Frontal cortex (tissue), 1 donor: ENCODE data around the gene PRAMEF1. TPM values are rescaled to one million over a fixed set of nuclear protein-coding genes. Genes with fewer than 3 reads are reported as not detected.

Experiments used
- total RNA-seq: library from RNA; depleted of rRNA; stranded (reverse); fragments of >200 nt; gene quantifications from one replicate; pipeline ENCODE4 v1.2.3, GENCODE V29; 2014

Gene PRAMEF1
- total RNA-seq, 1 donor from 2014 or later: not detected

Other genes starting within 250 kb of the PRAMEF1 start
- gene DHRS3, start 173.2 kb upstream of the PRAMEF1 start, total RNA-seq: 13.0 TPM
- not detected for gene AADACL4, start 147.3 kb upstream of the PRAMEF1 start, total RNA-seq
- not detected for gene AADACL3, start 75.3 kb upstream of the PRAMEF1 start, total RNA-seq
- under 0.01 TPM for gene CFAP107, start 45.2 kb upstream of the PRAMEF1 start, total RNA-seq
- gene PRAMEF12, start 17.7 kb upstream of the PRAMEF1 start, total RNA-seq: not detected
- not detected for gene PRAMEF11, start 40.0 kb downstream of the PRAMEF1 start, total RNA-seq
- gene HNRNPCL1, start 57.3 kb downstream of the PRAMEF1 start, total RNA-seq: not detected
- not detected for gene PRAMEF2, start 65.7 kb downstream of the PRAMEF1 start, total RNA-seq
- not detected for gene PRAMEF4, start 94.8 kb downstream of the PRAMEF1 start, total RNA-seq
- not detected for gene PRAMEF10, start 106.9 kb downstream of the PRAMEF1 start, total RNA-seq
- not detected for gene PRAMEF7, start 125.2 kb downstream of the PRAMEF1 start, total RNA-seq
- gene PRAMEF6, start 156.2 kb downstream of the PRAMEF1 start, total RNA-seq: not detected